Measurements from ENCODE around the gene CERS4. TPM values are rescaled to one million over a fixed set of nuclear protein-coding genes. Genes with fewer than 3 reads are reported as not detected.

The CERS4 gene
- total and polyA plus RNA-seq, 8 donors, result 41.6 to 118 (median 67.7) TPM

- ATAC-seq, result no peak
- DNase-seq, result peak in 1 of 6 donors; percentile 37
- peak overlapping the region in 2 of 4 donors; percentile 86 to 90 for H3K27ac ChIP-seq
Measured at GRCh38 chr19:8210421-8211101, 1.4 kb downstream of the CERS4 start.

GRCh38 chr19:8212212-8212611 lies 3.0 kb downstream of the CERS4 start:
- H3K36me3 ChIP-seq, result peaks cover 0 to 4% (median 0%) of the 10 kb centered on the region in 3 donors
- intact Hi-C loops (cut with DNase I), result no loop called here
- H3K4me3 ChIP-seq, result no peak overlapping the region
- ATAC-seq, result no peak
- TF ChIP-seq CTCF (IDR thresholded peaks at IDR 0.05), result no peak
- no peaks in the 10 kb centered on the region for H3K27me3 ChIP-seq
- 51 to 55% methylated on average over 6 of the region's 6 CpGs for WGBS, 2 donors
- DNase-seq, result no peak
- H3K27ac ChIP-seq, result no peak overlapping the region
- no peaks in the 10 kb centered on the region for H3K9me3 ChIP-seq
- H3K4me1 ChIP-seq, result peaks cover 11 to 21% (median 11%) of the 10 kb centered on the region in 3 donors
- no peak for FAIRE-seq

More at GRCh38 chr19:8210421-8211101, 1.4 kb downstream of the CERS4 start:
- 28 to 30% methylated on average over 13 of the region's 13 CpGs for WGBS, 2 donors
- TF ChIP-seq CTCF (IDR thresholded peaks at IDR 0.05), result no peak
- Histone ChIP-seq H3K9me3 (no peaks in the 10 kb centered on the region), H3K4me1 (peaks cover 19 to 30% (median 21%) of the 10 kb centered on the region in 3 donors), H3K36me3 (peaks cover 0 to 1% (median 0%) of the 10 kb centered on the region in 3 donors), H3K4me3 (peak overlapping the region; percentile 85 to 92 (median 90)), H3K27me3 (no peaks in the 10 kb centered on the region)
- intact Hi-C loops (cut with DNase I), result no loop called here
- FAIRE-seq, result no peak

- FAIRE-seq, result no peak
- intact Hi-C loops (cut with DNase I), result no loop called here
- no peak for ATAC-seq
Measured at GRCh38 chr19:8212916-8213315, 3.7 kb downstream of the CERS4 start.

GRCh38 chr19:8213827-8214672 lies 4.9 kb downstream of the CERS4 start:
- Histone ChIP-seq H3K4me1 (peaks cover 0 to 11% (median 4%) of the 10 kb centered on the region in 3 donors), H3K27me3 (no peaks in the 10 kb centered on the region), H3K36me3 (peaks cover 0 to 4% (median 0%) of the 10 kb centered on the region in 3 donors), H3K4me3 (no peak overlapping the region), H3K27ac (no peak overlapping the region), H3K9me3 (no peaks in the 10 kb centered on the region)
- DNase-seq, result no peak
- WGBS, 2 donors, result 85 to 88% methylated on average over 5 of the region's 5 CpGs
- intact Hi-C loops (cut with DNase I), result no loop called here
- TF ChIP-seq CTCF (IDR thresholded peaks at IDR 0.05), result no peak
- no peak for FAIRE-seq
- ATAC-seq, result no peak

More at GRCh38 chr19:8212916-8213315, 3.7 kb downstream of the CERS4 start:
- Histone ChIP-seq H3K27ac (no peak overlapping the region), H3K4me1 (peaks cover 8 to 18% (median 11%) of the 10 kb centered on the region in 3 donors), H3K9me3 (no peaks in the 10 kb centered on the region), H3K4me3 (no peak overlapping the region), H3K27me3 (no peaks in the 10 kb centered on the region), H3K36me3 (peaks cover 0 to 4% (median 0%) of the 10 kb centered on the region in 3 donors)
- 86 to 89% methylated on average over 6 of the region's 6 CpGs for WGBS, 2 donors
- no peak for TF ChIP-seq CTCF (IDR thresholded peaks at IDR 0.05)
- no peak for DNase-seq
